Measurements from ENCODE around the gene IRF2.

GRCh38 chr4:184359888-184360287, 114.5 kb downstream of the IRF2 start:
- TF ChIP-seq CTCF (IDR thresholded peaks at IDR 0.05; ENCODE audit: low read depth, low read length) = no peak
- no peak for TF ChIP-seq MAX (IDR thresholded peaks at IDR 0.05; ENCODE audit: low read depth, low read length)
